ENCODE data around the gene PEX1. TPM values are rescaled to one million over a fixed set of nuclear protein-coding genes. Genes with fewer than 3 reads are reported as not detected.
"Not testable (repeated sequence)": the region's sequence is repeated elsewhere in the genome, so short reads cannot be mapped to it uniquely, and the experiment has no call there.

The PEX1 gene
- total RNA-seq, 2 experiments from 2014 or later: 16.1 to 18.9 TPM

DNA sequence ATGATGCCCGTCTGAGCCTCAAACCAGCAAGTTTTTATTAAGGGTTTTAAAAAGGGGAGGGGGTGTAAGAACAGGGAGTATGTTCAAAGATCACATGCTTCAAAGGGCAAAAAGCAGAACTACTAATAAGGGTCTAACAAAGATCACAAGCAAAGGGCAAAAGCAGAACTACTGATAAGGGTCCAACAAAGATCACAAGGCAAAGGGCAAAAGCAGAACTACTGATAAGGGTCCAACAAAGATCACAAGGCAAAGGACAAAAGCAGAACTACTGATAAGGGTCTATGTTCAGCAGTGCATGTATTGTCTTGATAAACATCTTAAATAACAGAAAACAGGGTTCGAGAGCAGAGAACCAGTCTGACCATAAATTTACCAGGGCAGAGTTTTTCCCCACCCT lies 85.6 kb downstream of the PEX1 start:
- POLR2A ChIA-PET; H3K27ac Mint-ChIP-seq; H3K27me3 Mint-ChIP-seq; H3K4me3 Mint-ChIP-seq; H3K36me3 Mint-ChIP-seq (ENCODE audit: low read depth); H3K9me3 Mint-ChIP-seq; DNase-seq; CTCF ChIA-PET; H3K4me1 Mint-ChIP-seq: not testable (repeated sequence)

DNA sequence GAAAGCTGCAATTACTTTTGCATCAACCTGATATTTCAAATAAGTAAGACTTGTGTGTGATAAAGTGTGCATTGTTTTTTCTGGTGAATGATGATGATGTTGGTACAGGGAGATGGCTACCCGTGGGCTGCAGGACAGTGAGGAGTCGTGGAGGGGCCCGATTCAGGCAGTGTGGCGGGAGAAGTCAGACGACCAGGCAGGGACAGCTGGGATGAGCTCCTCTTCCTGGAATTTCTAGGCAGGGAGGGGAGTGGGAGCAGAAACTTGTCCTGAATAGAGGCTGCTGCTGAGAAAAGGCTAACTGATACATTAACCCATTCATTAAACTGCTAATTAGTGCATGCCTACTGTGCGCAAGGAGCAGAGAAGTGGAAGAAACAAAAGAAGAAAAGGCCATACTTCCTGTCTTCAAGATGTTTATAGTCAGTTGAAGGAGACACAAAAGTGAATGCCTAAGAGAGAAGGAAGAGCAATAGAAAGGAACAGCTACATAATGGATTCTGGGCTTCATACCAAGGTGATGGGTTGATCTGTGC lies 90.3 kb downstream of the PEX1 start:
- no peaks in the 10 kb centered on the region for H3K36me3 Mint-ChIP-seq (ENCODE audit: low read depth)
- H3K4me1 Mint-ChIP-seq: no peaks in the 10 kb centered on the region
- no peak for DNase-seq
- no peak overlapping the region for H3K27ac Mint-ChIP-seq
- H3K4me3 Mint-ChIP-seq: no peak overlapping the region
- no peaks in the 10 kb centered on the region for H3K9me3 Mint-ChIP-seq
- no peaks in the 10 kb centered on the region for H3K27me3 Mint-ChIP-seq
- ChIA-PET CTCF (interaction anchor here (0.7 to 1.7 kb wide), 3 partner anchors 9 to 10 kb away, joined by 3 read pairs; partner anchors contain the start of gene GATAD1), POLR2A (no interaction called here)

Other genes starting within 250 kb of the PEX1 start
- gene GATAD1, start 81.0 kb downstream of the PEX1 start, total RNA-seq: 10 to 100 TPM; 13.8 to 14.3 TPM
- gene ERVW-1, start 50.6 kb downstream of the PEX1 start, total RNA-seq: not detected
- gene RBM48, start 275 bp upstream of the PEX1 start, total RNA-seq: 10 to 100 TPM; 17.7 to 18.4 TPM
- gene FAM133B, start 61.9 kb upstream of the PEX1 start, total RNA-seq: 10 to 100 TPM; 30.3 to 34.0 TPM